HG02678 (cell line): ENCODE data around the gene AKR1B1.
"Not testable (repeated sequence)": the region's sequence is repeated elsewhere in the genome, so short reads cannot be mapped to it uniquely, and the experiment has no call there.

ENCODE experiments used
- ATAC-seq: cut with Tn5 transposase; IDR thresholded peaks from one replicate; pipeline ENCODE4 v1.9.1; 2021; ENCODE audit warnings: mild to moderate bottlenecking, moderate library complexity; ENCODE audit not compliant: unreplicated experiment

Gene AKR1B1

DNA sequence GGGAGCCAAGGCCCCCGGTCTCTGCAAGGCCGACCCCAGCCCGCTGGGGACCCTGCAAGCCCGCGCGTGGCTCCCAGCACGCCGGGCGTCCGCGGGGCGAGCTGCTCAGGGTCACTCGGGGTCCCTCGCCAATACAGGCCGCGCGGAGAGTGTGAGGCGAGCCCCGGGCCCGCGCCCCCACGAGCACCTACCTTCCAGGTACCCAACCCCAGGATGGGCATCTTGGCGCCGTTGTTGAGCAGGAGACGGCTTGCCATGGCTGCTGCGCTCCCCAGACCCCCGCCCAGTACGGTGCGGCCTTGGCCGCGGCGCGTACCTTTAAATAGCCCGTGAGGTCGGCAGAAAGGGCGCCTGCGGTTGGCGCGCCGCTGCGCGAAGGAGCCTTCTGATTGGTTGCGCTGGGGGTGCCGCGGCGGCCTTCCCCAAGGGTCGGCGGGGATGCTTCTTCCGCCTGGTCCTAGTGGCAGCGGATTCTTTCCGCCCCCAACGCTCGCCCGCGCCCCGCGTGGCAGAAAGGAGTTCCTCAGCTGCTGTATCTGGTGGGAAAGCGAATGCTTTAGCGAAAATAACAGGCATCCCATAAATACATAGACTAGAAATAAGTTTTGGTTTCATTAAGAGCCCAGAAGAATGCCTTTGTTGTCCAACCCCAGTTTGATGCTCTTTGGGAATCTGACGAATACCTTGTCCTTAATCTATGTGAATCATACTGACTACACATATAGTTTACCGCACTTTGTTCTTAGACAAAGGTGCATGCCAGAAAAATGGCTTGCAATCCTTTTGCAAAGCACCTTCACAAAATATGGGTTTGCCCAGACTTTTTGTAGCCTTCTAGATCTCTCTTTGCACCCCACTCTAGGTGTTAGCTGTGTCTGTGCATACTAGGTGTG is at the start of gene AKR1B1:
Gene AKR1B1, minus strand, starts transcription at position 295 of the 893 bp plus-strand sequence. Its CDS starts 38 bp downstream, at position 257.
- peak; percentile 94 for ATAC-seq

DNA sequence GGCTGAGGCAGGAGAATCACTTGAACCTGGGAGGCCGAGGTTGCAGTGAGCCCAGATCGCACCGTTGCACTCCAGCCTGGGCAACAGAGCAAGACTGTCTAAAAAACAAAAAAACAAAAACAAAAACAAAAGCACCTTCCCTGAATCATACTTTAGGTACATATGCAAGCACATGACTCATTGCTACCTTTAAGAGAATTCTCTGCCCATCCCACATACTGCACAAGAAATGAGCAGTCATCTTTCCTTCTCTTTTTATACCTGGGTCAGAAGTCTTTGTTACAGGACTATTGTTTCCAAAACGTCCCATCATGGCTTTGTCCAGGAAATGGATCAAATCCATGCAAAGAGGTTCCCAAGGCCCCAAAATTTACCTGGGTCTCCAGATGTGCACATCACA is 47.0 kb upstream of the AKR1B1 start:
- ATAC-seq: no peak

DNA sequence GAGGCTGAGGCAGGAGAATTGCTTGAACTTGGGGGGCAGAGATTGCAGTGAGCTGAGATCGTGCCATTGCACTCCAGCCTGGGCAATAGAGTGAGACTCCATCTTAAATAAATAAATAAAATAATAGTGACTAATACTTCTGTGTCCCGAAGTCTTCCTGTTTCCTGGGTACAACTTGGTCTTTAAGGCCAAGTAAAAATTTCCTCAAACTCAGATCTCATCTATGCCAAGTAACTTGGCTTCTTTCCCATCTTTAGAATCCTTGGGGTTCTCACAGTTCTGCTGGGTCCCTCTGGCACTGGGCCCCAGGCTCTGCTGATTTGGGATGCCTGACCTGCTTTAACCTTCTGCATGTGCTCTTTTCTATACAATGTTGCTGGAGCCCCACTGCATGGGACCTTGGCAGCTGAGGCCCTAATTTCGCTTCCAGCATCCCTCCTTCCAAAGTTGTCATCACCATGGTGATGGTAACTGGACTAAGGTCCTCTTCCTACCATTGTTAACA is 45.8 kb upstream of the AKR1B1 start:
- no peak for ATAC-seq

DNA sequence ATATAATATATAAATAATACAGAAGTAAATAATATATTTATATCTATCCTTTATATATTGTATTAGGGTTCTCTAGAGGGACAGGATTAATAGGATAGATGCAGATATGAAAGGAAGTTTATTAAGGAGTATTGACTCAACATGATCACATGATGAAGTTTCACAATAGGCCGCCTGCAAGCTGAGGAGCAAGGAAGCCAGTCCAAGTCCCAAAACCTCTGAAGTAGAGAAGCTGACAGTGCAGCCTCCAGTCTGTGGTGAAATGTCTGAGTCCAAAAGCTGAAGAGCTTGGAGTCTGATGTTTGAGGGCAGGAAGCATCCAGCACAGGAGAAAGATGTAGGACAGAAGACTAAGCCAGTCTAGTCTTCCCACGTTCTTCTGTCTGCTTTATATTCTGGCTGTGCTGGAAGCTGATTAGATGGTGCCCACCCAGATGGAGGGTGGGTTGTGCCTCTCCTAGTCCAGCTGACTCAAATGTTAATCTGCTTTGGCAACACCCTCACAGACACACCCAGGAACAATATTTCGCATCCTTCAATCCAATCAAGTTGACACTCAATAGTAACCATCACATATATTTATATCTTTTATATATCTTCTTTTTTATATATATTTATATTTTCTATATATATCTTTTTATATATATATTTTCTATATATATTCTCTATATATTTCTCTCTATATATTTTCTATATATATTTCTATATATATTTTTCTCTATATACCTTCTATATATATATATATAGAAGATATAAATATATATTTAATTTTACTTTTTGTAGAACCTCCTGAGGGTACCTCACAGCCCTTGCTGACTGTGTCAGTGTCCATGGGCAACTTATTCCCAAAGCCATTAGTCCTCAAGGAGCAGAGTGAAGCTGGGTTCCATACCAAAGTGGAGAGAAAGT is 43.8 kb upstream of the AKR1B1 start:
- no peak for ATAC-seq

DNA sequence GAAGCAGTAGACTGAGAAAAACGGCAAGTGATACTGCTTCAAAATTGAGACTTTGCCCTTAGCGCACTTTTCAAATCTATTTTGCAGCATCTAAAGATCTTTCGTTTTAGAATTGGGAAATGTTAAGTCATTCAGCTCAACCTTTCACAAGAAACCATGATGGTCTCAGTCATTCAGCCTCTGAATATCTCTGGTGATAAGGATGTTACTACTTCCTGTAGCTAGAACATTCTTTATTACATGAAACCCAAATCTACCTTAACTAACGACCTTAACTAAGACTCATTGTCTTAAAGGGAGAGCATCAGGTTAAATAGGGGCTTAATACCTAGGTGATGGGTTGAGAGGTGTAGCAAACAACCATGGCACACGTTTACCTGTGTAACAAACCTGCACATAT is 42.1 kb upstream of the AKR1B1 start:
- ATAC-seq: no peak

DNA sequence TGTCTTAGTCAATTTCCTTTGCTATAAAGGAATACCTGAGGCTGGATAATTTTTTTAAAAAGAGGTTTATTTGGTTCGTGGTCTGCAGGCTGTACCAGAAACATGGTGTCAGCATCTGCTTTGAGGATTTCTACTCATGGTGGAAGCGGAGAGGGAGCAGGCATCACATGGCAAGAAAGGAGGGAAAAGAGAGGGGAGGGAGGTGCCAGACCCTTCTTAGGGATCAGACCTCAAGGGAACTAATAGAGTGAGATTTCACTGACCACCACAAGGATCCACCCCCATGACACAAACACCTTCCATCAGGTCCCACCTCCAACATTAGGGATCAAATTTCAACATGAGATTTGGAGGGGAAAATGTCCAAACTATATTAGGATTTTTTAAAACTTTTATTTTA is 41.5 kb upstream of the AKR1B1 start:
- no peak for ATAC-seq

DNA sequence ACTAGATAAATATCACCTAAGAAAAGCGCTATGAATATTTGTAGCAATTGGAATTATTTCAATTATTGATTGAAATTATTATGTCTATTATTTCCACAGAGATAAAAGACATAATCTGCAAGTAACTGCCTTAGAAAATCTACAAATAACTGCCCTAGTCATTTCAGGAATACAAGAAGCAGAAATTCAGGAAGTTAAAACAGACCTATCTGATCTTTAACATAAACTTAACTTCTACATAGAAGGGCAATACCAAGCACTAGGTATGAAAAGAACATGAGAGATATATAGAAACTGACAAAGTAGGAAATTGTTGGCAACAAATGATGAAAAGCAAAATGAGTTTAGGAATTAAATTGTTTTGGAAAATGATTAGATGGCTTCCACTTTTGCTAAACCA is 36.6 kb upstream of the AKR1B1 start:
- no peak for ATAC-seq

DNA sequence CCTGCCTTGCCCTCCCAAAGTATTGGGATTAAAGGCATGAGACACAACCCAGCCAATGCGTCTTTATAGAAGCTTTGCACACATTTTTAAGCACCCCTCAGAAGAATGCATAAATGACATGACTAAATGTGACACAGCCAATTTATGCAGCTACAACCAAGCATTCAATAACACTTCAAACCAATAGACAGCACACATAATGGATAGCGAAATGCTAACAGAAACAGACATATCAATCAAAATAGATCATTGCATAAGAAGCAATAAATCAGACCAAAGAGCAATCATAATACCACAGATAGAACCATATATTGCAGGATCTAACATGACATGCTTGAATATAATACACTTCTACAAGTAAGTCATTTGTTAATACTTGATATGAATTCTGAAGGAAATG is 34.2 kb upstream of the AKR1B1 start:
- no peak for ATAC-seq

DNA sequence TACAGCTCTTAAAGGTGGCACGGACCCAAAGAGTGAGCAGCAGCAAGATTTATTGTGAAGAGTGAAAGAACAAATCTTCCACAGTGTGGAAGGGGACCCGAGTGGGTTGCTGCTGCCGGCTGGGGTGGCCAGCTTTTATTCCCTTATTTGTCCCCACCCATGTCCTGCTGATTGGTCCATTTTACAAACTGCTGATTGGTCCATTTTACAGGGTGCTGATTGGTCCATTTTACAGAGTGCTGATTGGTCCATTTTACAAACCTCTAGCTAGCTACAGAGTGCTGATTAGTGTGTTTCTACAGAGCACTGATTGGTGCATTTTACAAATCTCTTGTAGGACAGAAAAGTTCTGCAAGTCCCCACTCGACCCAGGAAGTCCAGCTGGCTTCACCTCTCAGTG is 28.8 kb upstream of the AKR1B1 start:
- not testable (repeated sequence) for ATAC-seq

DNA sequence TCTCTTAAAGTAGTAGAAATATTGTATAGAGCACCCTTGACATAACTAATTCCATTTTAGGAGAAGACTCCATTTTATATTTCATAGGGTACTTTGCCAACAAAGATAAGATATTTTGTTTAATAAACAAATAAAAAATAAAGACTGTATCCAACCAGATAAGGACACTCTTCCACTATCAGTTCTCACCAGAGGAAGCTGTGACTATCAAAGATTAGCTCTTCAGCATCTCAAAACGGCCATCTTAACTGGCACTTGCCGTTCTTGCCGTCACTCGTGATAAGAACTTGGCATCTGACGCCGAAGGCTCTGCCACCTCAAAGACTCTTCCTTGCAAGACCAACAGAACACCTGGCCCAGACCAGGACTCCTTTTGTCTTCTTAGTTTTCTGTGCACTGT is 26.3 kb upstream of the AKR1B1 start:
- no peak for ATAC-seq

DNA sequence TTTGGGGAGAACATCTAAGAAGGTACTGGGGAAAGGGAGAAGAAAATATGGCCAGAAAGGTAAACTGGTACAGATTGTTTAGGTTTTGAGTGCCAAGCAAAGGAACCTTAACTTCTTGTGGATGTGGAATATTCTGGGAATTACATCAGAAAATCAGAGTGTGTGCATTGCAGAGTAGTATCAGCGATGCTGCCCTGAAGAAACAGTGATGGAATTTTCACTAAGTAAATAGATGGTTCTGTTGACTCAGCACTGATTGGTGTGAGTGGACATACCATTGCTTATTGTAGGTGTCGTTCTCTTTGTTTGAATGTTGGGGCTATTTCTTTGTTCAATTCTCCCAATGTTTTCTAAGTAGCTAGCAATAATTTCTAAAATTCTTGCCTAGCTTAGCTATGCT is 24.4 kb upstream of the AKR1B1 start:
- ATAC-seq: no peak

DNA sequence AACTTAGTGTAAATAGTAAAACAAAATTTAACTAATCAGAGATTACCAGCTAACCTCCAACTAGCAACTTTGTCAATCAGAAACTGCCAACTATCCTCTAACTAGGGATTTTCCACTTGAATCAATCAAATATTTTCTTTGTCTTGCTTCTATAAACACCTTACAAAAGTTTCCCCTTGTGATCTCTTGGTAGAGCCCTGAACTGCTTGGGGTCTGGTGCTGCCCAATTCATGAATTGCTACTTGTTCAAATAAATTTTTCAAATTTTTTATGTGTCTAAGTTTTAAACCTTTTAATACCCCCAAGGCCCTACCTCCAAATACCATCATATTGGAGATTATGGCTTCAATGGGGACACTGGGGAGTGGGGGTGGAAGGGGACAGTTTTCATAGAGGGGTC is 24.0 kb upstream of the AKR1B1 start:
- ATAC-seq: no peak

DNA sequence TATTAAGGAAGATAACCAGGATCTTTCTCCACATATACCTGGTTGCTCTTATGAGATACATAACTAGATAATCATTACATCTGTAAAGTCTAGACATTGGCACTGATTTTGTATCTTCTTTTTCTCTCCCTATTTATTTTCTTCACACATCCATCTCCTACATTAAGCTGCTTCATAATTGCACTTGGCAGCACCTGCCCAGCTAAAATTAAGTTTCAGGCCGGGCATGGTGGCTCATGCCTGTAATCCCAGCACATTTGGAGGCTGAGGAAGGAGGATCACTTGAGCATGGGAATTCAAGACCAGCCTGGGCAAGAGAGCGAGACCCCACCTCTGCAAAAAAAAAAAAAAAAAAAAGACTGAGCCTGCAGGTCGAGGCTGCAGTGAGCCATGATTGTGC is 22.3 kb upstream of the AKR1B1 start:
- ATAC-seq: no peak

DNA sequence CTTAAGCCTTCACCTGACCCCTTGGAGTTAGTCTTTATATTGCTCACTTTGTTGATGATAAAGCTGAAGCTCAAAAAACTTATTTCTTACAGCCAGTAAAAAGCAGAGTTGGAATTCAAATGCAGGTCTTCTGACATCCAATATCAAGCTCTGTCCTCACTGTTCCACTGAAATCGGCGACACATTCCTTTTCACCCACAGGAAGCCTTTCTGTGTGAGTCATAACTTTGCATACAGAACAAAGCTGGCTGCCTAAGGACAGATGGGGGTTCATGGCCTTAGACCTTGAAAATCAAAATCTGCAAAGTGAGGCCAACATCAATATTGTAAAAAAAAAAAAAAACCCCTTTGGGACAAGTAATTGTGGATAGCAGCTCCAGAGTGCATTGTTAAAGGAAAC is 21.8 kb upstream of the AKR1B1 start:
- ATAC-seq: no peak

DNA sequence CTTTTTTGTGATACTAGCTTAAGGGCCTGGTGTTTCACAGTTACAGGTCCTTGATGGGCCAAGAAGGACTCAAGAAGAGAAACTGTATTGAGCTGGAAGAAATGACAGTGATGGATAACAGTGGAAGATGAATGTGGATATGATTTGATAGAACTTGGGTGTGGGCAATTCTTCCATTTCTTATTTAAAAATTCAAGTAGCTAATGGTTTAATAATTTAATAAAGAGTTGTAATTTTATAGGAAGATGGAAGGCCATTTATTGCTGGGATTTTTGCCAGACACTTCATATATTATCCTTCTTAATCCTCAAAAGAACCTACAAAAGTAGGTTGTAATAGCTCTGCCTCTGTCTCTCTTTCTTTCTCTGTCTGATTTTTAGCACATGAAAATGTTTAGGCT is 21.3 kb upstream of the AKR1B1 start:
- ATAC-seq: no peak

DNA sequence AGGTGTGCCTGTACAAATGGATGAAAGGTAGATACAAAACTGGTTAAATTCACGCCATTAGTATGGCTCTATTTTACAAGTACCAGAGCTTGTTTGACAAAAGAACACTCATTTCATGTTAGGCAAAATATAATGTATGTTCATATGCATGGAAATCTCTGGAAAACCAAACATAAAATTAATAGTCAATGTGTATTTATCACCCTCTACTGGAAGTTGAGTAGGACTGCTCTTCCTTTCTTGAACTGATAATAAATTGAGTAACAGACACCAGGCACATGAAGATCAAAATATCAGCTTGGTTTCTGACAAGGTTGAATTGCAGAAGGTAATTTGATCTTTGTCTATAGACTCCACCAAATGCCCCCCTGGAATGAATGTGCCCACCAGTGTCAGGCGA is 19.8 kb upstream of the AKR1B1 start:
- ATAC-seq: no peak

DNA sequence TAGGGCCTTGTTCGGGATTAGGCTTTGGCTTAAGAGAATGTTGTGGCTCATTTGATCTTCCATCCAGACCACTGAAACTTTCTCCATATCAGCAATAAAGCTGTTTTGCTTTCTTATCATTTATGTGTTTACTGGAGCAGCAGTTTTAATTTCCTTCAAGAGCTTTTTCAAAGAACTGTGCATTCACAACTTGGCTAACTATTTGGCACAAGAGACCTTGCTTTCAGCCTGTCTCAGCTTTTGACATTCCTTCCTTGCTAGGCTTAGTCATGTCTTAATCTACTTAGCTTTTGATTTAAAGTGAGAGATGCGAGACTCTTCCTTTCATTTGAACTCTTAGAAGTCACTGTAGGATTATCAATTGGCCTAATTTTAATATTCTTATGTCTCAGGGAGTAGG is 19.1 kb upstream of the AKR1B1 start:
- no peak for ATAC-seq

DNA sequence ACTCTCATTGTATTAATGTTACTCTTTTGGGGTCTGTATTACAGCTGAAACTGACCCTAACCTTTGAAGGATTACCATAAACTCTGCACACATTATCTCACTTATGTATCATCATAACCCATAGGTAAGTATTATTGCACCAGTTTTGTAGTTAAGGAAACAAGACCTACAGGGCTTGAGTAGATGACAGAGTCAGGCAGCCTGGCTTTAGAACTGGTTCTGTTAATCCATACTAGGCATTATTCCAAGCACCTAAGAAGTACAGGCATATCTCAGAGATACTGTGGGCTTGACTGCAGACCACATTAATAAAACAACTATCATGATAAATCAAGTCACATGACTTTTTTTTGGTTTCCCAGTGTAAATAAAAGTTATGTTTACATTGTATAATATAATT is 17.1 kb upstream of the AKR1B1 start:
- ATAC-seq: no peak

DNA sequence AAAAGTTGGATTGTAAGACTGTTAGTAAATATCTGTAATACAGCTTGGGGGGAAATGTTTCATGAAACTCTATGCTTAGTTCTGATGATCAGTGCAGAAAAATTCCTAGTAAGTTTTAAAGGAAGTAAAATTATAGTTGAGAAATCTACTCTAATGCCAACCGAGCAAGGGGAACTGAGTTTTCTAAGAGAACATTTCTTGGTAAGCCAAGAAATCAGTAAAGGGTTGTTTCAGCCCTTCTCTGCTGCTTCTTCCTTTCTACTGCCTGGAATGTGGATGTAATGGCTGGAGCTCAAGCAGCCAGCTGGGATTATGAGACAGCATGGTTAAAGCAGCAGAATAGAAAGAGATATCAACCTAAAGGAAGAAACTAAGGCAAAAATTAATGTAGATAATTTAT is 15.9 kb upstream of the AKR1B1 start:
- ATAC-seq: no peak

DNA sequence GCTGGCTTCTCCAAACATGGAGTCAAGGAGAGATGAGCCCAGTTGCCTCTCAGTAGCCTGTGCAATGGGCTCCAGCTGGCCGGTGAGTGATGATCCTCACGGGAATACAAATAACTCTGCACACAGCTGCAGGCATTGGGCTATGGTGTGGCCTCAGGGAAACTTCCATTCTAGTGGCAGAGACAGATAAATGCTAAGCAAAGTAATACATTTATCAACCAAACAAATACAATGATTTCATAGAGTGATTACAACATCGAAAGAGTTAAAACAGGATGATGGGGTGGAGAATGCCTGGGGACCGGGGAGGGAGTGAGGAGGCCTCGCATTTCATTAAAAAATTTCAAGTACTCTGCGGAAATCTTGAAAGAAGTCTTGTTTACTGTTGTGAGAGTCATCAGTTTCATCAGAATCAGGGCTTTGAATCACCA is 15.0 kb upstream of the AKR1B1 start:
- ATAC-seq: no peak

DNA sequence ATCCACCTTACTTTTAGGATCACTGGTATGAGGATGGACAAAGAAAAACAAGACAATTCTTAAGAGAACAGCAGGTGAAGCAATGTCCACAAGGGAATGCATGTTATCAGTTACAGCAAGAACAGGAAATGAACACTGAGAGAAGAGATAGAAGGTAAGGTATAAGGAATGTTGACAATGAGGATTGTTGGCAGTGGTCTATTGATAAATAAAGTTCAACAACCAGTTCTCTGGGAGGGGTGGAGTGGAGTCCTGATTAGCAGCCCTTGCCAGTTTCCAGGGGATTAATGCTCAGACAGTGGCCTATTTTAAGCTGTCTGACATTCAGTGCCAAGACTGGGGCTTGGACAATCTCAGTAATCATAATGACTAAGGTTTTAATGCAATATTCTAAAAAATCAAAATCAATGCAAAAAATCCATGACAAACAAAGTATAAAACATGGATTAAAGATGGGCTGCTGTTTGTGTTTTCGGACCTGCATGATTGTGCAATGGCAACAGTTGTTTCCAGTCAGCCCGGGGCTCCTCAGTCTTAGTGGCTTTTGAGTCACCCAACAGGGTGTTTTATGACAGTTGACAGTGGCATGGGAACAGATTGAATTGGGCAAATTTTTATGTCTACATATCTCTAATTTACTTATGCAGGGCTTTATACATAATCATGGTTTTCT is 13.8 kb upstream of the AKR1B1 start:
- ATAC-seq: no peak
